Stomach (tissue), 4 donors: ENCODE data around the gene MANSC1.

Source experiments
- CTCF ChIP-seq, 7 experiments: fragments of 450-650 bp in 4 of 7; fragments of 200-600 bp in 3 of 7; sonication (generic) in 3 of 7; IDR thresholded peaks; one replicate each; pipeline ENCODE4 v1.5.1; 2016 to 2019; ENCODE audit warnings: antibody characterized with exemption in 7 of 7, control low read depth in 2 of 7, mild to moderate bottlenecking in 1 of 7
- POLR2AphosphoS5 ChIP-seq, 3 donors: sonication (generic); formaldehyde crosslinking; IDR thresholded peaks; one replicate each; pipeline ENCODE4 v1.6.1; 2016; ENCODE audit warnings: antibody characterized with exemption in 3 of 3

GRCh38 chr12:12323118-12323517, 26.9 kb downstream of the MANSC1 start:
- TF ChIP-seq POLR2AphosphoS5 (IDR thresholded peaks at IDR 0.05) (no peak), CTCF (IDR thresholded peaks at IDR 0.05) (no peak)
